A549 (cell line): ENCODE results near the gene CACNG6. TPM values are rescaled to one million over a fixed set of nuclear protein-coding genes. Genes with fewer than 3 reads are reported as not detected.

ENCODE experiments used
- ATAC-seq, 2 experiments: fragments of 200-7000 bp in 1 of 2; fragments of >200 bp in 1 of 2; cut with Nextera tagmentation in 1 of 2; cut with Tn5 transposase in 1 of 2; 3 replicates each; pipeline versions ENCODE4 v1.8.0 to v1.9.1; 2018 to 2020; ENCODE audit warnings: mild to moderate bottlenecking in 1 of 2, moderate library complexity in 1 of 2
- CTCF ChIA-PET: fragments of 300-600 bp; sonication (Branson Sonifier 250); formaldehyde crosslinking; extraction: SDS; loops from one replicate; lab custom pipeline; 2021; ENCODE audit warnings: antibody characterized with exemption, inconsistent platforms; lab: Yijun Ruan, JAX
- POLR2A ChIA-PET: fragments of 350-600 bp; formaldehyde crosslinking; extraction: SDS; loops from one replicate; lab custom pipeline; 2021; ENCODE audit warnings: antibody characterized with exemption, inconsistent platforms; lab: Yijun Ruan, JAX
- DNase-seq, 2 experiments: peaks; one replicate each; pipeline versions ENCODE4 v3.0.0 to v3.0.0-alpha.2; 2011 to 2016; ENCODE audit warnings: low read depth in 1 of 2, low spot score in 1 of 2
- FAIRE-seq: peaks from 2 replicates; lab custom pipeline; 2011; peaks lifted over from hg19 to GRCh38; lab: Jason Lieb, UNC
- H3K27ac ChIP-seq, 2 experiments: fragments of >200 bp; sonication (Bioruptor Twin); formaldehyde crosslinking; 3 replicates each; pipeline ENCODE4 v1.5.1; 2016 to 2017
- H3K4me1 ChIP-seq: fragments of >200 bp; sonication (Bioruptor Twin); formaldehyde crosslinking; 3 replicates; pipeline ENCODE4 v1.6.1; 2016
- H3K4me2 ChIP-seq: fragments of >200 bp; sonication (Bioruptor Twin); formaldehyde crosslinking; 3 replicates; pipeline ENCODE4 v1.6.1; 2016
- H3K4me3 ChIP-seq: fragments of >200 bp; sonication (Bioruptor Twin); formaldehyde crosslinking; 3 replicates; pipeline ENCODE4 v1.5.1; 2016
- H3K9me3 ChIP-seq: fragments of >200 bp; sonication (Bioruptor Twin); formaldehyde crosslinking; 3 replicates; pipeline ENCODE4 v1.6.1; 2016
- CBX2 ChIP-seq: fragments of 200-600 bp; sonication (generic); IDR thresholded peaks from 2 replicates; pipeline ENCODE4 v1.6.1; 2016; ENCODE audit warnings: low read depth, mild to moderate bottlenecking, borderline replicate concordance
- CEBPB ChIP-seq, 2 experiments: fragments of >200 bp in 1 of 2; sonication (Bioruptor Twin) in 1 of 2; formaldehyde crosslinking in 1 of 2; IDR thresholded peaks; 2 replicates each; pipeline ENCODE4 v1.6.1; 2012 to 2016
- CHD2 ChIP-seq: fragments of 150-350 bp; IDR thresholded peaks from 2 replicates; pipeline ENCODE4 v1.6.1; 2014; ENCODE audit warnings: low read length; ENCODE audit not compliant: partially characterized antibody
- CHD4 ChIP-seq: fragments of 200-600 bp; sonication (generic); IDR thresholded peaks from 2 replicates; pipeline ENCODE4 v1.6.1; 2016; ENCODE audit warnings: antibody characterized with exemption, mild to moderate bottlenecking, borderline replicate concordance
- E2F6 ChIP-seq: IDR thresholded peaks from 2 replicates; pipeline ENCODE4 v1.6.1; 2012; ENCODE audit warnings: low read depth, borderline replicate concordance
- EP300 ChIP-seq, 2 experiments: fragments of >200 bp; sonication (Bioruptor Twin); formaldehyde crosslinking; IDR thresholded peaks; 2 replicates in 1 of 2; 3 replicates in 1 of 2; pipeline ENCODE4 v1.6.1; 2016 to 2017
- GATA3 ChIP-seq: IDR thresholded peaks from 2 replicates; pipeline ENCODE4 v1.6.1; 2012; ENCODE audit warnings: borderline replicate concordance
- HMGXB4 ChIP-seq: fragments of 250-450 bp; sonication (Bioruptor Pico); IDR thresholded peaks from 2 replicates; pipeline ENCODE4 v1.5.0; 2021; ENCODE audit warnings: mild to moderate bottlenecking, moderate library complexity, borderline replicate concordance
- HOXA7 ChIP-seq: fragments of 250-450 bp; sonication (Bioruptor Pico); IDR thresholded peaks from 2 replicates; pipeline ENCODE4 v1.5.0; 2020; ENCODE audit warnings: mild to moderate bottlenecking, moderate library complexity
- HOXB13 ChIP-seq: fragments of 250-450 bp; sonication (Bioruptor Pico); IDR thresholded peaks from 2 replicates; pipeline ENCODE4 v1.5.0; 2020; ENCODE audit warnings: low read depth, mild to moderate bottlenecking, moderate library complexity
- JUN ChIP-seq, 2 experiments: fragments of >200 bp; sonication (Bioruptor Twin); formaldehyde crosslinking; IDR thresholded peaks; 2 replicates in 1 of 2; 3 replicates in 1 of 2; pipeline ENCODE4 v1.6.1; 2016 to 2017
- MYC ChIP-seq: IDR thresholded peaks from 2 replicates; pipeline ENCODE4 v1.6.1; 2012; ENCODE audit warnings: mild to moderate bottlenecking, inconsistent platforms, low read length, improper control_type of control experiment, borderline replicate concordance
- PBX3 ChIP-seq: IDR thresholded peaks from 2 replicates; pipeline ENCODE4 v1.6.1; 2012
- PHF8 ChIP-seq: fragments of 200-600 bp; sonication (generic); IDR thresholded peaks from 2 replicates; pipeline ENCODE4 v1.6.1; 2016; ENCODE audit warnings: low read depth, mild to moderate bottlenecking, antibody characterized with exemption, moderate library complexity, borderline replicate concordance
- REST ChIP-seq: fragments of 200-600 bp; sonication (generic); IDR thresholded peaks from 2 replicates; pipeline ENCODE4 v1.6.1; 2016; ENCODE audit warnings: antibody characterized with exemption, mild to moderate bottlenecking, moderate library complexity
- TFCP2L1 ChIP-seq: fragments of 250-450 bp; sonication (Bioruptor Pico); IDR thresholded peaks from 2 replicates; pipeline ENCODE4 v1.5.0; 2021; ENCODE audit warnings: mild to moderate bottlenecking
- USF2 ChIP-seq: fragments of 450-650 bp; IDR thresholded peaks from 2 replicates; pipeline ENCODE4 v1.6.1; 2014; ENCODE audit warnings: antibody characterized with exemption
- ZFP36 ChIP-seq: fragments of 450-650 bp; IDR thresholded peaks from 2 replicates; pipeline ENCODE4 v1.6.1; 2014; ENCODE audit warnings: borderline replicate concordance; ENCODE audit not compliant: partially characterized antibody
- ZNF302 ChIP-seq: fragments of 250-450 bp; sonication (Bioruptor Pico); IDR thresholded peaks from 2 replicates; pipeline ENCODE4 v1.9.0; 2021; ENCODE audit warnings: inconsistent platforms, mild to moderate bottlenecking, moderate library complexity
- ZSCAN20 ChIP-seq: fragments of 250-450 bp; sonication (Bioruptor Pico); IDR thresholded peaks from 2 replicates; pipeline ENCODE4 v1.8.0; 2022; ENCODE audit warnings: mild to moderate bottlenecking, moderate library complexity
- WGBS: methylation state at CpG from one replicate; pipeline ENCODE4 v1.1.6; 2017; ENCODE audit errors: missing lambda C conversion rate; 5-methylcytosine and 5-hydroxymethylcytosine counted together
- polyA plus RNA-seq, 4 experiments: library from polyadenylated mRNA; depleted of rRNA in 3 of 4; stranded (reverse); fragments of >200 nt; fragmentation: RNase III in 1 of 4; extraction: RNeasy Plus Mini Kit Qiagen cat#74134 plus additional on column Dnase treatment in 1 of 4; gene quantifications; 2 replicates in 3 of 4; 3 replicates in 1 of 4; pipeline ENCODE4 v1.2.3, GENCODE V29; 2011 to 2017

CACNG6 gene
- polyA plus RNA-seq, 2 of the 4 experiments (the other 2 are of a cell fraction), result 7.3 to 16.2 TPM

DNA sequence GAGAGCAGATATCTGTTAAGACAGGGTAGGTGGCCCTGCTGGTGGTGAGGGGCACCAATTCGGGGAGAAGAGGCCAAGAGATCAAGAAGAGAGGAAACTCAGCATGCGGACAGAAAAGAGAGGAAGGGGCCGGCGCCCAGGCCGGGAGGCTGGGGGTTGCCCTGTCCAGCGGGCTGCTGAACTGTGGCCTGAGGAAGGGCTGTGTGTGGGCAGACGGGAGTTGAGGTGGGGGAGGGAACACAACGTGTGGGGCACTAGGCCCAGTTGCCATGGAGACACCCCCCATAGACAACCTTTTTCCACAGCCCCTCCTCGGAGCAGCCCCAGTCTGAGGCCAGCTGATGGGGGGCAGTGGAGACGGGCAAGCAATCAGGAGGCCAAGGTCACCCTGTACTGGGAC, 31.2 kb upstream of the CACNG6 start:
- no peak for DNase-seq
- Histone ChIP-seq H3K4me2 (no peak overlapping the region; the same call in 2 of the 3 replicates), H3K4me1 (peaks cover 22% of the 10 kb centered on the region), H3K4me3 (no peak overlapping the region), H3K27ac (no peak overlapping the region), H3K9me3 (no peaks in the 10 kb centered on the region)
- FAIRE-seq, result no peak
- 70% methylated on average over 10 of the region's 10 CpGs for WGBS
- no peak for ATAC-seq
- POLR2A ChIA-PET, result interaction anchor here (0.6 kb wide), 1 partner anchor 81 kb away, joined by 6 read pairs; no protein-coding TSS in a partner anchor
- CTCF ChIA-PET, result interaction anchor here (0.6 to 1.4 kb wide), 5 partner anchors 12 to 1276 kb away, joined by 3 to 4 read pairs (median 3); no protein-coding TSS in a partner anchor
- TF ChIP-seq PBX3 (no peak), ZNF302 (CRISPR knock-in tag) (no peak), REST (no peak), HMGXB4 (CRISPR knock-in tag) (no peak), E2F6 (no peak), CHD4 (no peak), CBX2 (no peak), GATA3 (no peak), HOXA7 (CRISPR knock-in tag) (no peak), MYC (no peak), ZSCAN20 (CRISPR knock-in tag) (no peak)

- CTCF ChIA-PET, result interaction anchor here (1.1 to 1.4 kb wide), 2 partner anchors 10 to 12 kb away, joined by 3 to 5 read pairs; no protein-coding TSS in a partner anchor
- WGBS, result 71% methylated on average over 8 of the region's 8 CpGs
These were observed 30.6 kb upstream of the CACNG6 start for GRCh38 chr19:53960886-53961285.

More at GRCh38 chr19:53960886-53961285, 30.6 kb upstream of the CACNG6 start:
- H3K27ac ChIP-seq, result no peak overlapping the region
- DNase-seq (no peak), FAIRE-seq (no peak), ATAC-seq (no peak)
- H3K9me3 ChIP-seq, result no peaks in the 10 kb centered on the region
- POLR2A ChIA-PET, result no interaction called here
- peaks cover 22% of the 10 kb centered on the region for H3K4me1 ChIP-seq
- H3K4me2 ChIP-seq, result no peak overlapping the region
- no peak overlapping the region for H3K4me3 ChIP-seq
- TF ChIP-seq ZFP36 (no peak), PHF8 (no peak), E2F6 (no peak), JUN (IDR thresholded peaks at IDR 0.05) (no peak), CHD2 (no peak), HOXB13 (no peak), TFCP2L1 (CRISPR knock-in tag) (no peak), EP300 (IDR thresholded peaks at IDR 0.05) (no peak), CHD4 (no peak), REST (no peak), CEBPB (IDR thresholded peaks at IDR 0.05) (no peak), USF2 (no peak), CBX2 (no peak)
